ENCODE data around the gene CROCC.

The CROCC gene

DNA sequence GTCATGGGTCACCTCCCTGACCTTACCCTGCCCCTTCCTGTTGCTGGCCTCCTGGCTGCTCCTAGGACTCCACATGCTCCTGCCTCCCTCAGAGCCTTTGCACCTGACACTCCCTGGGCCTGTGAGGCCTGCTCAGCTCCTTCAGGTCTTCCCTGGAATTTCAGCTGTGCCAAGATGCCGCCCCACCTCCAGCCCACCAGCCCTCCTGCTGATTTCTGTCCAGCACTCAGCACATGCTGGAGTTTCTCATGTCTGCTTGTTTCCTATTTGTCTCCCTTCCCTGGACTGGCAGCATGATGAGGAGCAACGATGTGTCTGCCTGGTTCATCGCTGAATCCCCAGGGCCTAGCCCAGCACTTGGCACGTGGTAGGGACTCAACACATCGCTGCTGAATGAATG lies 55.6 kb downstream of the CROCC start:
- TF ChIP-seq POLR2A (IDR thresholded peaks at IDR 0.05; ENCODE audit: low read depth, low read length) (no peak), TAF1 (IDR thresholded peaks at IDR 0.05; ENCODE audit: borderline replicate concordance, low read depth, low read length) (no peak), POLR2AphosphoS5 (IDR thresholded peaks at IDR 0.05; ENCODE audit: low read depth, low read length) (no peak)

DNA sequence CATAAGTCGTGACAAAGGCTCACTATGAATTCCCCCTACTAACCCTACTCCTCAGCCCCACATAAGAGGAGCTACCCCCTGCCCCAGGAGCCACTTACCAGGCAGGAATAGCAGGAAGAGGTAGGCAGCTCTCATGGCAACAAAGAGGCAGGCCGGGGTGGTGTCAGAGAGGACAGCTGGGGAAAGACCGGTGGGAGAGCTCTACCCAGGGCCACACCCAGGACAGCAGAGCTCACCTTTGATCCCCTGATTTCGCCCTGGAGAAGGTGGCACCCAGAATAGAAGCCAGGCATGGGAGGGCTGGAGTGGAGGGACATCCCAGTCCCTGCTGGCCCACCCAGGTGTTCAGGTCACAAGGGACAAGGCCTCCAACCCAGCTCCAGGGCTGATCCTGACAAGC lies 56.4 kb downstream of the CROCC start:
- DNase-seq (ENCODE audit: insufficient read length) (no peak), FAIRE-seq (no peak)
- TF ChIP-seq POLR2AphosphoS5 (IDR thresholded peaks at IDR 0.05; ENCODE audit: low read depth, low read length): no peak
- no peak for TF ChIP-seq POLR2A (IDR thresholded peaks at IDR 0.05; ENCODE audit: low read depth, low read length)

More for the DNA sequence above, 55.6 kb downstream of the CROCC start:
- DNase-seq (ENCODE audit: insufficient read length) (no peak), FAIRE-seq (no peak)

DNA sequence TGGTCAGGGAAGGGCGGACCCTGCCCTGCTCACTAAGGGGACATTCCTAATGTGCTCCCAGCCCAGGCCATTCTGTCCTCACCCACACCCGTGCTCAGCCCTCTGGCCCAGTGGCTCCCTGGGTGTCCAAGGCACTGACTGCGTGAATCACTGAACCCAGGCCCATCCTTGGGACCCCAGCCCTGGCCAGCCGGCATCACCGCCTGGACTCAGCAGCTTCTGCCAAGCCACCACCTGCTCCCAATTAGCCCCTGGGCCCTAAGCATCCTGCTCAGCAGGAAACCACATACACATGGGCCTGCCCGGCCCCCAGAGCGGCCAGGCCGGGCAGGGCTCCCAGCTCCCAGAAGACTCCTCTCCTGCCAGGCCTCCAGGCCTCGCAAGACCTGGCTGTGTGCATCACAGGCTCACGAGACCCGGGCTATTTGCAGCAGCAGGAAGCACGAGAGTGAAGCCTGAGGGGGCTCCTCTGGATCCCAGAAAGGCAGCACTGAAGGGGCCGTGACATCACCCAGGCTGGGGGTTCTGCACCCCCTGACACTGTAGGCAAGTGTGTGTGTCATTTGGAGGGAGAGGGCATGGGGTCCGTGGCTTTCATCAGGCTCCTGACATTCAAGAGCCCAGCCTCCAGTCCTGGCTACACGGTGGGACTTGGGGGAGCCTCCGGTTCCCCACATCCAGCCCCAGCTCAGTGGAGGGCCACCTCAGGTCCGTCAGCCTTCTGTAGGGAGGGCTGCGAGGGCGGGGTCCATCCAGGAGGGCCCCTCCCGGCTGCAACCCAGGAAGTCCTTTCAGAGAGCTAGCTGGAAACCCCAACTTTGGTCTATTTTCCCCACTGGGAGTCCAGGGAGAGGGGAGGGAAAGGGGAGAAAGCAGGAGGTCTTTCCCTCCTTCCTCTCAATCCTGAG lies 57.1 kb downstream of the CROCC start:
- DNase-seq (ENCODE audit: insufficient read length) (no peak), FAIRE-seq (no peak)
- TF ChIP-seq TAF1 (IDR thresholded peaks at IDR 0.05; ENCODE audit: borderline replicate concordance, low read depth, low read length): no peak
- no peak for TF ChIP-seq POLR2AphosphoS5 (IDR thresholded peaks at IDR 0.05; ENCODE audit: low read depth, low read length)
- no peak for TF ChIP-seq POLR2A (IDR thresholded peaks at IDR 0.05; ENCODE audit: low read depth, low read length)

DNA sequence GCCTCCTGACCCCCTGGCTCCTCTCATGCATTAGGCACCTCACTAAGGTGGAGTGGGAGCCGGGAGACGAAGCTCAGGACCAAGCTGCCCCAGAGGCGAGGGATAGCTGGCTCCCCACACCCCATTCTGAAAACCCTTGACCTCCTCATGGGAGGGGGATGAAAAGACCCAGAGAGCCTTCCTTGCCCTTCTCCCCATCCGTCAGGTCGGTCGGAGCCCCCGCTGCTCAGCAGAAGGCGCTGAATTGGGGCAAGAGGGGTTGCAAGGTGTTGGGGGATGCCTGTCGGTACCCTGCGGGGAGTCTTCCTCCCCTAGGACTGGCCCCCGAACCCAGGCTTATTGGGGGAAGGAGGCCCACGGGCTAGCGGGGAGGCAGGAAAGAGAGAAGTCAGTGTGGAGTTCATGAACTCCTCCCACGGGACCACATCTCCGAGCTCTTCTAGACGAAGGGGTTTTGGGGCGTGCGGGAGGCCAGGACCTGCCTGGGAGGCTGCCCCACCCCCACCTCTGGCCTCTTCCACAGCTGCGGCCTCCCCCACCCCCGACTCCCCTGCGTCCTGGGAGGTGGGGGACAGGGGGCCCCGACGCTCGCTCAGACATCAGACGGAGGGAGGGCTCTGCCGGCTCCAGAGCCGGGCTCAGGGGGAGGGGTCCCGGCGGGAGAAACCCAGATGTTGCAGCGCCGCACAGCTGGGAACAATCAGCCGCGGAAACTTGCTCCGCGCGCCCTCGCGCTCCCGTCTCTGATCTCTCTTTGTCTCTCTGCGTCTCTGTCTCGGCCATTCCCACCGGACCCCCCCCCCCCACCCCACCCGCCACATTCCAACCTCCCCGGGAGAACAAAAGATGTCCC lies 58.0 kb downstream of the CROCC start:
- TF ChIP-seq POLR2AphosphoS5 (IDR thresholded peaks at IDR 0.05; ENCODE audit: low read depth, low read length) (no peak), POLR2A (IDR thresholded peaks at IDR 0.05; ENCODE audit: low read depth, low read length) (no peak), TAF1 (IDR thresholded peaks at IDR 0.05; ENCODE audit: borderline replicate concordance, low read depth, low read length) (no peak)
- DNase-seq (ENCODE audit: insufficient read length) (no peak), FAIRE-seq (no peak)

DNA sequence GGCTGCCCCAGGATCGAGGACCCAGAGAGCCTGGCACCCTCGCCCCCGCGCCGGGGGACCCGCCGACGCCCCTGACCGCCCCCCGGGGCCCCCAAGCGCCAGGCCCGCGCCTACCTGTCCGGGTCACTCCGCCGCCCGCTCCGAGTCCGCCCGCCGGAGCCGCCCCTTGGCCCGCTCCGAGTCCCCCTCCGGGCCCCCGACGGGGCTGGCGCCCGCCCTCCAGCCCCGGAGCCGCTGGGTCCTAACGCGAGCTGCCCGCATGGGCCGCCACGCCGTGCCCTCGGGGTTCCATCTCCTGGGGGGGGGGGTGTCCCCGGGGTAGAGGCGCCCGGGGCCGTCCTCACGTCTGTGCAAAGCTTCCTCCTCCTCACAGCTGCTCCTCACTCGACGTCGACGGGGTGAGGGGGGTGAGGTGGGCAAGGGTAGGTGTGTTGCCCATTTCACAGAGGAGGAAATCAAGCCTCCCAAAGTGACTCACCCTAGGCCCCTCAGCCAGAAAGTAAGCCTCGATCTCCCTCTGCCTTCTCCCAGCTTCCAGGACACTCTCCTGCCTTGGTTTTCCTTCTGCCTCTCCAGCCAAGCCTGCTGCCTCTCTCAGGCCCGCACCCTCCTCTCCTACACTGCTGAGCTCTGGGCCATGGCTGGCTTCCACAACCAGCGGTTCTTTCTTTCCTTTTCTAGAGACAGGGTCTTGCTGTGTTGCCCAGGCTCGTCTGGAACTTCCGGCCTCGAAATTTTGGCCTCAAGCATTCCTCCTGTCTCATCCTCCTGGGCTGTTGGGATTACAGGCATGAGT lies 58.9 kb downstream of the CROCC start, which contains the start of gene MFAP2:
Gene MFAP2 (minus strand): TSS at position 148 of the 796 bp plus-strand sequence. CDS start 2,347 bp downstream, outside the sequence.
- FAIRE-seq (no peak), DNase-seq (ENCODE audit: insufficient read length) (no peak)
- TF ChIP-seq TAF1 (IDR thresholded peaks at IDR 0.05; ENCODE audit: borderline replicate concordance, low read depth, low read length) (no peak), POLR2AphosphoS5 (IDR thresholded peaks at IDR 0.05; ENCODE audit: low read depth, low read length) (no peak), POLR2A (IDR thresholded peaks at IDR 0.05; ENCODE audit: low read depth, low read length) (no peak)

DNA sequence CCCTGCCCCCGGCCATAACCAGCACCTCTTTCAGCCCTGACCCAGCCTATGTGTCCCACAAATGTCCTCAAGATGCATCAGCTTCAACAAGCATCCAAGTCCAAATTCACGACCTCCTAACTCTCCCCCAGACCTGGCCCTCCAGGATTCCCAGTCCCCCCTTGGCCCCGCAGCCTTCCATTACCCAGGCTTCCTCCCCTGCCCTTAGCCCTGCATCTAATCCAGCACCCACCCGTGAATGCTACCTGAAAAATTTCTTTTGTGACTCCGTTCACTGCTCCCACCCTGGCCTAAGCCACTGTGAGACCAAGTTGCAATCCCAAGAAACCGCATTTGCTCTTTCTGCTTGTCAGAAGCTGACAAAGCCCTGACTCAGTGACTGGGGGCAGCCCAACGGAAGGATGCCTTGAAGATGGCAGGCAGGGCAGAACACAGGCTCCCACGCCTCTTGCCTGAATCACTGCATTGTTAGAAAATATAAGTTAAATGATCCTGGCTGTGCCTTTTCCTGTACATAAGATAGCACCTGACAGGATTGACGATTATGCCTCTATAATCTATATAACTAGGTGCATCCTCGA lies 59.6 kb downstream of the CROCC start:
- no peak for TF ChIP-seq TAF1 (IDR thresholded peaks at IDR 0.05; ENCODE audit: borderline replicate concordance, low read depth, low read length)
- no peak for DNase-seq (ENCODE audit: insufficient read length)
- no peak for FAIRE-seq

DNA sequence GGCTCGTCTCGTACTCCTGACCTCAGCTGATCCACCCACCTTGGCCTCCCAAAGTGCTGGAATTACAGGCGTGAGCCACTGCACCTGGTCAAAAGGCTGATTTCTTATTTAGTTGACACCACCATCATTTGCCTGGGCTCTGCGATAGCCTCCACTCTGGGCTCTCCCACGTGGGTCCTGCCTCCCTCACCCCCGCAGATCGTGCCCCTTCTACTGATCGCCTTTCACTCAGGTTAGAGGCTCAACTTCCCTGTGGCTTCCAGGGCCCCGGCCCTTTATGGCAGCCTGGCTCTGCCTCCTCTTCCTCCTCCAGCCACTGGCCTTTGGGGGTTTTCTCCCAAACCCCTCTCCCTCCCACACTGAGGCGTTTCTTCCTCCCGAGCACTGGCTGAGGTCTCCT lies 61.2 kb downstream of the CROCC start:
- DNase-seq (ENCODE audit: insufficient read length) (no peak), FAIRE-seq (no peak)
- no peak for TF ChIP-seq POLR2A (IDR thresholded peaks at IDR 0.05; ENCODE audit: low read depth, low read length)
- TF ChIP-seq POLR2AphosphoS5 (IDR thresholded peaks at IDR 0.05; ENCODE audit: low read depth, low read length): no peak
- TF ChIP-seq TAF1 (IDR thresholded peaks at IDR 0.05; ENCODE audit: borderline replicate concordance, low read depth, low read length): no peak

DNA sequence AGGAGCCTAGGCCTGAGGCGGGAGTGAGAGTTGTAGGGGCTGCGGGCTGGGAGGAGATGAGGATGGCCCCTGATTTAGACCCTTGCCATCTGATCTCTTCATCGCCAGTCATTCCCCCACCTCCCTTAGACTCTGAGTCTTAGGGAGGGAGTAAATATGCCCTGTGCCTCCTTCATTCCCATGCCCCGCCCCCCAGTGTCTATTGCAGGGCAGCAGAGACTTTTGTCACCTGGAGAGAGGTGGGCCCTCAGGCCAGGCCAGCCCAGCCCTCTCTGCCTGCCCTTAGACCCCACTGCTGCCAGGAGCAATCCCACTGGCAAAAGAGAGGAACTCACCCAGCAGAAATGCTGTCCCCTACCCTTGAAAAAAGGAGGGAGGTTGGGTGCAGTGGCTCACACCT lies 61.9 kb downstream of the CROCC start:
- TF ChIP-seq TAF1 (IDR thresholded peaks at IDR 0.05; ENCODE audit: borderline replicate concordance, low read depth, low read length) (no peak), POLR2AphosphoS5 (IDR thresholded peaks at IDR 0.05; ENCODE audit: low read depth, low read length) (no peak), POLR2A (IDR thresholded peaks at IDR 0.05; ENCODE audit: low read depth, low read length) (no peak)
- no peak for FAIRE-seq
- DNase-seq (ENCODE audit: insufficient read length): no peak

DNA sequence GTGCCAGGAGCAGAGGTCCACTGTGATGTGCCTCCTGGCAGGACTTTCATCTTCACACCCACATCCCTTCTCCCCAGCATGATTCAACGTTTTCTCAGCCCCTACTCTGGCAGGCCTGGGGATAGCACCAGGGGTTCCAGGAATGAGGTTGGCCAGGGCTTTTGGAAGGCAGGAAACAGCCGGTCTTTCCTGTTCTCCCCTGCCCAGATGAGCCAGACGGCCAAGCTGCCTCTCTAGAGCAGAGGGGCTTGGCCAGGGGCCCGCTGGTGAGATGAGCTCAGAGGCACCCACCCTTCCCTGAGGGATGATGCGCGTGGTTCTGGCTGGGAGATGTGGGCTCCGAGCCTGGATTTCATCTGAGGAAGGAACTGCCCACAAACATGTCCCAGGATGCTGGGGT lies 63.0 kb downstream of the CROCC start:
- FAIRE-seq (no peak), DNase-seq (ENCODE audit: insufficient read length) (no peak)
- TF ChIP-seq POLR2A (IDR thresholded peaks at IDR 0.05; ENCODE audit: low read depth, low read length) (no peak), TAF1 (IDR thresholded peaks at IDR 0.05; ENCODE audit: borderline replicate concordance, low read depth, low read length) (no peak), POLR2AphosphoS5 (IDR thresholded peaks at IDR 0.05; ENCODE audit: low read depth, low read length) (no peak)

DNA sequence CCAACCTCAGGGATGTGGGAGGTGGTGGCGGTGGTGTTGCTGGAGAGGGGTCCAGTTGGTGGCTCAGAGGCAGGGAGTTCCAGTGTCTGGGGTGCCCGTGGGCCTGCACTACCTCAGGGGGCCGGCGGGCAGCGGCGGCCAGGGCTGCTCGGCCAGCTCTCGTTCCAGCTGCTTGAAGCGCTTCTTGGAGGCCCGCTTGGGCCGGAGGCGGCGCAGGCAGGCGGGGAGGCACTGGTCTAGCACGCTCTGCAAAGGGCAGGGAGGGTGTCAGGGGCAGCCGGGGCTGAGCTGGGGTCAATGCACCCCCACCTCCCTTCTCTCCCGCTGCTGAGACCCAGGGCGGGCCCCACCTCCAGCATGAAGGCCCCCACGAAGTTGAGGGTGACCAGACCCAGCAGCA lies 64.4 kb downstream of the CROCC start:
- FAIRE-seq: no peak
- no peak for DNase-seq (ENCODE audit: insufficient read length)
- no peak for TF ChIP-seq POLR2AphosphoS5 (IDR thresholded peaks at IDR 0.05; ENCODE audit: low read depth, low read length)
- no peak for TF ChIP-seq TAF1 (IDR thresholded peaks at IDR 0.05; ENCODE audit: borderline replicate concordance, low read depth, low read length)
- TF ChIP-seq POLR2A (IDR thresholded peaks at IDR 0.05; ENCODE audit: low read depth, low read length): no peak

DNA sequence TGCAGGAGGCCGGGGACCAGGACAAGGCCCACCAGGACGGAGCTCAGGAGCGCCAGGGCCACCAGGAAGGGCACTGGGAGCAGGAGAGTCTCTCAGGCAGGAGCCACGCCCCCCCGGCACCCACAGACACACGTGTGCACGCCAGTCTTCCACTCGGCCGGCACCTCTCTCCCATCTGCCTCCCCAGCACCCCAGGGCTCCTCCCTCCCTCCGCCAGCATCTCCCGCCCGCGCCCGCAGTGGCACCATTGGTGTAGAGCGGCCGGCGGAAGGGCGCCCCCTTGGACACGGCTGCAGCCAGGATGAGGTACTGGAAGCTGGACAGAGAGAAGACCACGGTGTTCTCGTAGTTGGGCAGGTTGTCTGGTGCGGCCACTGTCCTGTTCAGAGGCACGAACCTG lies 64.8 kb downstream of the CROCC start:
- TF ChIP-seq POLR2AphosphoS5 (IDR thresholded peaks at IDR 0.05; ENCODE audit: low read depth, low read length): no peak
- no peak for TF ChIP-seq POLR2A (IDR thresholded peaks at IDR 0.05; ENCODE audit: low read depth, low read length)
- no peak for TF ChIP-seq TAF1 (IDR thresholded peaks at IDR 0.05; ENCODE audit: borderline replicate concordance, low read depth, low read length)
- FAIRE-seq (no peak), DNase-seq (ENCODE audit: insufficient read length) (no peak)
